ENCODE results near the gene VAV2.

The VAV2 gene, protein sequence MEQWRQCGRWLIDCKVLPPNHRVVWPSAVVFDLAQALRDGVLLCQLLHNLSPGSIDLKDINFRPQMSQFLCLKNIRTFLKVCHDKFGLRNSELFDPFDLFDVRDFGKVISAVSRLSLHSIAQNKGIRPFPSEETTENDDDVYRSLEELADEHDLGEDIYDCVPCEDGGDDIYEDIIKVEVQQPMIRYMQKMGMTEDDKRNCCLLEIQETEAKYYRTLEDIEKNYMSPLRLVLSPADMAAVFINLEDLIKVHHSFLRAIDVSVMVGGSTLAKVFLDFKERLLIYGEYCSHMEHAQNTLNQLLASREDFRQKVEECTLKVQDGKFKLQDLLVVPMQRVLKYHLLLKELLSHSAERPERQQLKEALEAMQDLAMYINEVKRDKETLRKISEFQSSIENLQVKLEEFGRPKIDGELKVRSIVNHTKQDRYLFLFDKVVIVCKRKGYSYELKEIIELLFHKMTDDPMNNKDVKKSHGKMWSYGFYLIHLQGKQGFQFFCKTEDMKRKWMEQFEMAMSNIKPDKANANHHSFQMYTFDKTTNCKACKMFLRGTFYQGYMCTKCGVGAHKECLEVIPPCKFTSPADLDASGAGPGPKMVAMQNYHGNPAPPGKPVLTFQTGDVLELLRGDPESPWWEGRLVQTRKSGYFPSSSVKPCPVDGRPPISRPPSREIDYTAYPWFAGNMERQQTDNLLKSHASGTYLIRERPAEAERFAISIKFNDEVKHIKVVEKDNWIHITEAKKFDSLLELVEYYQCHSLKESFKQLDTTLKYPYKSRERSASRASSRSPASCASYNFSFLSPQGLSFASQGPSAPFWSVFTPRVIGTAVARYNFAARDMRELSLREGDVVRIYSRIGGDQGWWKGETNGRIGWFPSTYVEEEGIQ

GRCh38 chr9:133991964-133992779, at the start of gene VAV2:
Gene VAV2 (minus strand): TSS chr9:133992324. CDS start chr9:133992278, 46 bp downstream.
- DNase-seq (ENCODE audit: low spot score): peak; percentile 86

DNA sequence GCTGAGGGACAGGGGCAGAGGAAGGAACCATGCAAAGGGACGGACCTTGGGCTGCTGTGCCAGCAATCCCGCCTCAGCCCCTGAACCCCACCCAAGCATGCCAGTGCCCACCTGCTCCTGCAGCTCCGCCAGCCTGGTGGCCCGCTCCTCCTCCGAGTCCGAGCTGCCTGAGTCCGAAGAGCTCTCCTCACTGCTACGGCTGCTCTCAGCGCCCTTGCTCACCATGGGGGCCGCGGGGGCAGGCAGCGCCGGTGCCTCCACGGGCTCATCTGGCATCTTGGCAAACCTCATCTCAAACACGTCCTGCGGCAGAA, 49.5 kb upstream of the VAV2 start:
- no peak for DNase-seq (ENCODE audit: low spot score)

DNA sequence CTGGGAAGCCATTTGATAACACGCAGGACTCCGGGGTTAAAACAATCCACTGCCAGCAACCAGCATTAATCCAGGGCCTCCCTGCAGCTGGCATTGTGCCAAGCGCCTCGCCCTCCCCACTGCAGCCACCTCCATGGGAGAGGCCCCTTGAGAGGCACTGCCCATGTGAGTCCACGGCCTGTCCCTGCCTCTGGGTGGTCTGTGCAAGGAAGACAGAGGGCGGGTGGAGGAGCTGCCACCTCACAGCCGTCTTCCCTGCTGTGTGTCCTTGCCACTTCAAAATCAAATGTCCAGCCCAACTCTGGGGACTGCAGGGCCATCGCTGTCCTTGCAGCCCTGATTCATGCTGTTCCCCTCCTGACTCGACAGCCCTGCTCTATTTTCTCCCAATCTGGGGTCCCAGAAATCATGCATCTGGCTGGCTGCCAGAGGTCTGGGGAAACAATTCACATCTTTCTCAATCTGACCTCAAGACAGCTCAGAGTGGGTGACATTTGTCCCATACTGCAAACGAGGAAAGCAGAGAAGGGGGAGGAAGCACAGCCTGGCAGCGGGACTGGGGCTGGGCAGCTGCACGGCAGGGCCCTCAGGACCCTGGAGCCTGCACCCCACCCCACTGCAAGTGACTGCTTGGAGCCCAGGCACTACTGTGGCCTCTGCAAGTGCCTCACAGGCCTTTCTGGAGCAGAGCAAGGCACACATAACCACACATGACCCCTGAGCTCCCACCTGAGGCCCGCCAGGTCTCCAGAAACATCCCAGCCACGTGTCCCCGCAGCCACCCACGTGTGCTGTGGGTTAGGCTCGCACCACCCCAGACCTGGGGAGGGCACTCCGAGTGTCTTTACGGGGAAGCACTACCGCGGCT, 48.9 kb upstream of the VAV2 start:
- DNase-seq (ENCODE audit: low spot score): no peak

GRCh38 chr9:134040176-134040565, 48.0 kb upstream of the VAV2 start:
- no peak for DNase-seq (ENCODE audit: low spot score)

DNA sequence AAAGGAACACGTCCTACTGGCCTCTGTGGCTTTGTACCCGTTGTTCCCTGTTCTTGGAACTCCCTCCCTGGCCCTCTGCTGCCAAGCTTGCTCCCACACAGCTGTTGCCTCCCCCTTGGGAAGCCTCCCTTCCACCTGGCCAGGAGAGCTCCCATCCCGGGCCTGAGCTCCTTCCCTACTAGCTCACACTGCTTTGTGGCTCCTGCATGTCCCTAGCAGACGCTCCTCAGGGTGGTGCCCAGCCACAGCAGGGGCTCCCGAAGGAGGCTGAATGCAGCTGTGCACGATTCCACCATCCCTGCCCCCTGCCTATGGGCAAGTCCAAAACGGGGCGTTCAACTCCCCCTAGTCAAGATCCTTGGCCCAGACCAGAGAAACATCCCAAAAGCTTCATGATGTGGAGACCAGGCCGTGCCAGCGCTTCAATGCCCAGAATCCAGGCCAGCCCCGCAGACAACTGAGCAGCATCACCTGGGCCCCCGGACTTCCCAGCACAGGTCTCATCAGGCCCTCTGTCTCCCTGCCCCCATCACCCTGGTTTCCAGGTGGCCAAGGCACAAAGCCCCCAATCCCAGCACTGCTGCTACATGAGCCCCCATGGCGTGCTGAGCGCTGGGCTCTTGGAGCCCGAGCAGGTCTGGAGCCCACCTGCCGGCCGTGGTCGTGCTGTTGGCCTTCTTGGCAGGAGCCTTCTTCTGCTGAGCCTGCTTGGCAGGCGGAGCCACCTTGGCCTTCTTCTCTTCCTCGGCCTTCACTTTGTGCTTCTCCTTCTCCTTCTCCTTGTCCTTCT, 47.5 kb upstream of the VAV2 start:
- no peak for DNase-seq (ENCODE audit: low spot score)

- DNase-seq (ENCODE audit: low spot score): no peak
Measured at GRCh38 chr9:134037641-134038040, 45.5 kb upstream of the VAV2 start.

- DNase-seq (ENCODE audit: low spot score): no peak
Measured at GRCh38 chr9:134036130-134036529, 44.0 kb upstream of the VAV2 start.

DNA sequence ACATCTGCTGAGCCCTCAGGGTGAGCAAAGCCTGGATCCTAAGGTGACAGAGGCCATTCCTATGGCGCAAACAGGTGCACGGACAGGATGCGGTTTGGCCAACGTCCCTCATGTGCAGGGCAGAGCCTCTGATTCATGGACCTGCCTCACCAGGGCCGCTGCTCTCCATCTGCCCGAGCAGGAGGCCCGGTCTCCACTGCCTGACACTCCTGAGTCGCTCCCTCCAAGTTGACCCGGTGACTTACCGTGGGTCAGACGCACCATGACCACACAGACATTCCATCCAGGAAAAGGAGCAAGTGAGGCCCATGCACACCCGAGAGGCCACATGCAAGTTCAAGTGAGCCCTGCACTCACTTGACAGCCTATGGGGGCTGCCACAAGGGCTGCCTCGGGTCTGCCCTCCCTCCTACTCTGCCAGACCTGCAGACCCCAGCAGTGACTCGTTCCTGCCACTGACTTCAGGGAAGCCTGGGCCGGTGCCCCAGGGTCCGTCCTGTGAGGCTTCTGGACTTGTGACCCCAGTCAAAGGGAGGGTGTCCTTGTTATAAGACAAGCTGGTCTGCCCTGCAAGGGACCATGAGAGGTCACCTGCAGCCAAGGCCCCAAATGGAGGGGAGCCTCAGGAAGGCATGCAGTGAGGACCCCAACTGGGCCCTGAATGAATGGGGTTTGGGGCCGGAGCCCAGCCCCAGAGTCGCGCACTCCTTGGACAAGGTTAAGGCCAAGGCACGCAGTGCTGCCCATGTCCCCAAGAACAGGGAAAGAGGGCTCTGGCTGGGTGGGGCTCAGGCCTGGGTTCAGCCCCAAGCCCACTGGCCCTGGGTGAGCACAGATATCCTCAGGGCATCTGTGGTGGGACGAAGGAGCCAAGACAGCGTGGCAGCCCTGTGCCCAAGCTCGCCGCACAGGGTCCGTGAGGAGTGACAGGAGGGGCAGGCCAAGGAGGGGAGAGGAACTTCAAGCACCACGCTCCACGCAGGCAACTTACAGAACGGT, 43.2 kb upstream of the VAV2 start:
- no peak for DNase-seq (ENCODE audit: low spot score)

DNA sequence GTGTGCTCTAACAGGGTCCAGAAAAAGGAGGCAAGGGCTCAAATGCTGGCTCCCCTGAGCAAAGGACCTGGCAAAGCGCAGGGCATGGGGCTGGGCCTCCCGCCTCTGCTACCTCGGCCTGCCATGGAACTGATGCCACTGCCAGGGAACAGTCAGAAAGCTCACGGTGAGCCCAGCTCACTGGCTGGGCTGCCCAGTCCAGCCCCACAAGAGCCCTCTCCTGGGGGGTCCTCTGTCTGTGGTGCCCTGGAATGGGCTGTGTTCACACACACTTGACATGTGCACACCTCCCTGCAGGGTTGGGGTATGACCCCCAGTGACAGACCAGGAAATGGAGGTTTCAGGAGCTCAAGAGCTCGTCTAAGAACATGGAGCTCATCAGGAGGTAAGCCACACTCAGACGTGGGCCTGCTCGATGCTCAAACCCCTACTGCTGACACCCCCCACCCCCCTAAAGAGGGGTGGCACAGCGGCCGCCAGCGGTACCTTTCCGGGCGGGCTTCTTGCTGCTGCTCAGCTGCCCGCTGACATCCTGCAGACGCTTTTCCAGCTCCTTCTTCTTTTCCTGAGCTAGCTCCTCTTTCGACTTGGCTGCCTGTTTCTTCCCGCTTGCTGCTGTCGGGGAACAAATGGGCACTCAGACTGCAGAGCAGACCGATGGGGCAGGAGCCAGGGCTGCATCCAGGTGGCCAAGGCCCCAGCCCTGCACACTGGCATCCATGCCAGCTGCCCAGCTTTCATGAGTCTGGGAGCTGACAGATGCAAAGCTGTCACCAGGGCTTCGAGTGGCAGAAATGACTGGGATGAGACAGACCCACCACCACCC, 42.3 kb upstream of the VAV2 start:
- no peak for DNase-seq (ENCODE audit: low spot score)

DNA sequence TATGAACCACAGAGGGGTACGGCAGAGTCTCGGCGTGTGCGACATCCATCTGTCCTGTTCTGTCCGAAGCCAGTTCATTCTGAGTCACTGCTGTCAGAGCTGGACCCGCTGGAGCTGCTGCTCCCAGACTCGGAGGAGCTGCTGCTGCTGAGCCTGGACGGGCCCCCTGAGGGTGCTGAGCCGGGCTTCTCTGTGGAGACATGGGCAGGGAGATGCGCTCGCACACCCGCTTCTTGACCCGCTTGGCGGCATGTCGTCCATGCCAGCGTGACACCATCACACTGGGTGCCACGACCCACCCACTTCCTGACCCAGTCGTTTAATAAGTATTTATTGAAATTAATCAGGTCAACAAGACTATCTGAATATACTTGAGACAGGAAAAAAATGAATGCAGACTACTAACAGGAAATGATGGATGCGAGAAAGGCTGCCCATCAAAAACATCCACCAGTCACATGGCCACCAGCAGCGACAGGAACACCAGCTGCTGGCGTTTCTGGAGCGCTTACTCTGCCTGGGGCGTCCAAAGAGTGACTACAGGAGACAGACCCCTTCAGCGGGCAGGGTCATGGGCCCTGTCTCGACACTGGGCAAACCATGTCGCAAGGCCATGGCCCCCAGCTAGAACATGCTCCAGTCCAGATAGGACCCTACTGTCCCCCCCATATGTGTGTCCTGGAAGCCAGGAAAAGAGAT, 41.5 kb upstream of the VAV2 start:
- no peak for DNase-seq (ENCODE audit: low spot score)

DNA sequence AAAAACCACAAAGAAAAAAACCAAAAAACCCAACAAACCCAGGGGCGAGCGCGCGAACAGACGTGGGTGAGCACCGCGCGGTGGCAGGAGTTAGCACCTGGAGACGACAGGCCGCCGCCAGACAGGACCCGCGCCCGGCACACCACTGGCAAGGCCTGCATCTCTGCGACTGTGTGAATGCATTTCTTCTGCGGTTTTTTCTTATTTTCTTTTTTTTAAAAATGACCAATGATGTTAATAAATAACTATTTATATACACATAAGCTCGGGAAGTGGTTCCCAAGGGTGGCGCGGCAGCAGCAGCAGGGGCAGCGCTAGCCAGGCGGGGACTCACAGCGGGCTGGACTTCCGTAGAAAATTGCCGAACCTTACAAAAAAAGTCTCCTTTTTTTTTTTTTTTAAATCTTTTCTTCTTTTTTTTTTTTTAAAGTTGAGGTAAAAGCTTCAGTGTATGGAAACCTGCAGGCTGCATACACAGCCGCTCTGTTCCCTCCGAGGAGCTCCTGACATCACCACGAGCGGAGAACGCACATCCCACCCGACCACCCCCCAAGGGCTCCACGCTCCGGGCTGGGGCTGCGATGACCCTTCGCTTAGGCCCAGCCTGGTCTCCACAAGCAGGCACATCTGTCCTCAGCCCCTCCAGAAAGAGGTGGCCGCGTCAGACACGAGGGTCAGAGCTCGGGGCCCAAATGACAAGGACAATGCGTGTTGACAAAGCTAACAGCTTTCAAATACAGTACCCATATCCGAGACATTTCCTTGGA, 40.5 kb upstream of the VAV2 start:
- no peak for DNase-seq (ENCODE audit: low spot score)

DNA sequence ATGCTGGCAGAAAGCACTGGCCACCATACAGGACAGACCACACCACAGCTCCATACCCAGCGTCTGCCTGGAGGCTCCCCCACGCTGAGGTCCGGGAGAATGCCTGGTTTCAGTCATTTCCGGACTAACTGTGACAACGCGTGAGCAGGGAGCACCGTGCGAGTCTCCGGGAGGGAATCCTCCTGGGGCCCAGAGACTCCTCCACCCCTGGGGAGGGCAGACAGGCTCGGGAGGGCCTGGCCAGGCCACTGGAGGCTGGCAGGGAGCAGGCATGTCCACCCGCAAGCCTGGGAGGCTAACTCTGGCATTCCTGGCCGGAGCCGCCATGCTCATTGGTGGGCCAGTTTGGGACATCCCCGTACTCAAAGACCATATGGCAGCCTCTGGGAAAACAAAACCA, 39.7 kb upstream of the VAV2 start:
- no peak for DNase-seq (ENCODE audit: low spot score)

GRCh38 chr9:134030821-134031470, 38.8 kb upstream of the VAV2 start:
- DNase-seq (ENCODE audit: low spot score): no peak

DNA sequence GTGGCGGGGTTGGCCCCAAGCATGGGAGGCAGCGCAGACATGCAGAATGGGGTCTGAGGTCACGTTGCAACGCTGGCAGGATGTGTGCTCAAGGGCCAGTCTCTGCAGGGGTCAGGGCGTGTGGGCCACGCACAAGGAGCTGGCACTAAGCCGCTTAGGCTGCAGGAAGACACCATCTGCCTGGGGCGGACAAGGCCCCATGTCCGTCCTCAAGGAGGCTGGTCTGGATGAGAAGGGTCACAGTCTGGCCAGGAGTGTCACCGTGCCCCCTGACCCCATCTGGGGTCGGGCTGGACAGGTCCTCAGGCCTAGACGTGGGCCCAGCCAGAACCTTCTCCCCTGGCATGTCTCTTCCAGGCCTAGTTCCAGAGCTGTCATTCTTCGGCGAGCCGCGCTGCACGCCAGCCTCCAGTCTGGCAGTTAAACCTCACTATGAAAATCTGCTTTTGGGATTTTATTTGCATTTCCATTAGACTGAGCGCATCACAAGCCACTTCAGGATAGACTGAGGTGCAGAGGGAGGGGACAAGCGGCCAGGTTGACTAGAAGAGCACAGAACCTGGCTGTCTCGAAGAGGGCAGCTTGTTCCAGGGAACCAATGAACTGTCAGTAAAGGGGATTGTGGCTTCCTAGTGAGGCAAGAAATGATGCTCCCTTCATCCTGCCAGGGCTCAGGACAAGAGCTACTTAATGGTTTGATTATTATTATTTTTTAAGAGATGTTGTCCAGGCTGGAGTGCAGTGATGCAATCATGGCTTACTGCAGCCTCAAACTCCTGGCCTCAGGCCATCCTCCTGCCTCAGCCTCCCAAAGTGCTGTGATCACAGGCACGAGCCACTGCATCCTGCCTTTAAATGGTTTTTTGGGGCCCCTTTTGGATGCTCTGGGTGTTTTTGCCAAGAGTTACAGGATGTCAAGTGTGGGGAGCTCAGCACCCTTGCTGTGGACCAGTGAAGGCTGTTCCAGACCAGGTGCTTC, 37.4 kb upstream of the VAV2 start:
- DNase-seq (ENCODE audit: low spot score): no peak

- DNase-seq (ENCODE audit: low spot score): no peak
Measured at GRCh38 chr9:134028575-134029247, 36.6 kb upstream of the VAV2 start.
